HG03025 (cell line): ENCODE measurements around the gene ZNF619.

Experiments used
- ATAC-seq: cut with Tn5 transposase; IDR thresholded peaks from one replicate; pipeline ENCODE4 v1.9.1; 2021; ENCODE audit warnings: mild to moderate bottlenecking, moderate library complexity; ENCODE audit not compliant: unreplicated experiment, low FRiP score

Gene ZNF619

GRCh38 chr3:40524568-40525285, 47.8 kb downstream of the ZNF619 start, which contains the start of gene ZNF621:
Gene ZNF621, plus strand, starts transcription at chr3:40524960. Its CDS starts 881 bp downstream, at chr3:40525841.
- ATAC-seq, result peak; percentile 93

GRCh38 chr3:40528426-40528825, 51.5 kb downstream of the ZNF619 start:
- no peak for ATAC-seq

- no peak for ATAC-seq
Measured at GRCh38 chr3:40532252-40532651, 55.3 kb downstream of the ZNF619 start.

GRCh38 chr3:40534283-40534682, 57.4 kb downstream of the ZNF619 start:
- no peak for ATAC-seq
